Stomach (tissue), 9 donors: Measurements from ENCODE around the gene TLCD3A. TPM values are rescaled to one million over a fixed set of nuclear protein-coding genes. Genes with fewer than 3 reads are reported as not detected.
A peak's percentile ranks its signal among the peaks of the same experiment; 100 is the strongest.
"Not testable (repeated sequence)": the region's sequence is repeated elsewhere in the genome, so short reads cannot be mapped to it uniquely, and the experiment has no call there.

Experiments used
- DNase-seq, 2 donors: peaks; one replicate each; pipeline versions ENCODE4 v3.0.0 to v3.0.0-alpha.2; 2013 to 2019
- H3K27ac ChIP-seq, 5 donors: fragments of 200-600 bp in 4 of 5; sonication (generic) in 4 of 5; one replicate each; pipeline ENCODE4 v1.5.1; 2013 to 2019; ENCODE audit warnings: mild to moderate bottlenecking in 1 of 5, moderate library complexity in 1 of 5
- H3K27me3 ChIP-seq, 3 donors: fragments of 200-600 bp; sonication (generic); one replicate each; pipeline ENCODE4 v1.5.1; 2017 to 2019; ENCODE audit warnings: mixed run types in 1 of 3
- H3K36me3 ChIP-seq, 4 donors: fragments of 200-600 bp; sonication (generic); 1 replicate in 3 of 4; 2 replicates in 1 of 4; pipeline ENCODE4 v1.5.1; 2016 to 2019
- H3K4me1 ChIP-seq, 4 donors: fragments of 200-600 bp; sonication (generic); one replicate each; pipeline ENCODE4 v1.5.1; 2016 to 2019
- H3K4me3 ChIP-seq, 4 donors: fragments of 200-600 bp; sonication (generic) in 3 of 4; one replicate each; pipeline ENCODE4 v1.5.1; 2016 to 2019; ENCODE audit warnings: mild to moderate bottlenecking in 1 of 4
- H3K9me3 ChIP-seq, 4 donors: fragments of 200-600 bp; sonication (generic); one replicate each; pipeline ENCODE4 v1.5.1; 2016 to 2019
- EP300 ChIP-seq: sonication (generic); formaldehyde crosslinking; IDR thresholded peaks from one replicate; pipeline ENCODE4 v1.6.1; 2017; ENCODE audit warnings: antibody characterized with exemption
- POLR2A ChIP-seq, 4 donors: fragments of 450-650 bp; IDR thresholded peaks; one replicate each; pipeline ENCODE4 v1.6.1; 2016; ENCODE audit warnings: antibody characterized with exemption in 4 of 4, control low read depth in 2 of 4, mild to moderate bottlenecking in 1 of 4, moderate library complexity in 1 of 4
- POLR2AphosphoS5 ChIP-seq, 3 donors: sonication (generic); formaldehyde crosslinking; IDR thresholded peaks; one replicate each; pipeline ENCODE4 v1.6.1; 2016; ENCODE audit warnings: antibody characterized with exemption in 3 of 3
- WGBS, 5 donors: extraction: QIAGEN DNeasy Blood & Tissue Kit in 3 of 5; methylation state at CpG; one replicate each; pipeline versions ENCODE4 v1.1.5 to v1.1.7; 2013 to 2018; 5-methylcytosine and 5-hydroxymethylcytosine counted together
- intact Hi-C: fragments of 100-400 bp; cut with DNase I; formaldehyde crosslinking; loops from one replicate; pipeline ENCODE4 v1.15.1; 2023; ENCODE audit warnings: low total_unique reads
- polyA plus RNA-seq, 3 donors: library from polyadenylated mRNA; stranded (reverse); fragments of 200-250 nt; gene quantifications; one replicate each; pipeline ENCODE4 v1.2.3, GENCODE V29; 2013
- total RNA-seq, 5 donors: library from RNA; depleted of rRNA; stranded (reverse); fragments of >200 nt; gene quantifications; one replicate each; pipeline versions ENCODE4 v1.1.0 to v1.2.3, GENCODE V29; 2014 to 2016
- TF ChIP-seq, protein P1 (sequence below), 7 experiments: fragments of 450-650 bp in 4 of 7; fragments of 200-600 bp in 3 of 7; sonication (generic) in 3 of 7; IDR thresholded peaks; one replicate each; pipeline ENCODE4 v1.5.1; 2016 to 2019; ENCODE audit warnings: antibody characterized with exemption in 7 of 7, control low read depth in 2 of 7, mild to moderate bottlenecking in 1 of 7
- donor health status: healthy with polysubstance abuse.
- donor health status: Bipolar disorder and iron deficiency.
- donor health status: healthy.

Gene TLCD3A
- total and polyA plus RNA-seq, 8 donors = 0.58 to 33.2 (median 11.8) TPM

DNA sequence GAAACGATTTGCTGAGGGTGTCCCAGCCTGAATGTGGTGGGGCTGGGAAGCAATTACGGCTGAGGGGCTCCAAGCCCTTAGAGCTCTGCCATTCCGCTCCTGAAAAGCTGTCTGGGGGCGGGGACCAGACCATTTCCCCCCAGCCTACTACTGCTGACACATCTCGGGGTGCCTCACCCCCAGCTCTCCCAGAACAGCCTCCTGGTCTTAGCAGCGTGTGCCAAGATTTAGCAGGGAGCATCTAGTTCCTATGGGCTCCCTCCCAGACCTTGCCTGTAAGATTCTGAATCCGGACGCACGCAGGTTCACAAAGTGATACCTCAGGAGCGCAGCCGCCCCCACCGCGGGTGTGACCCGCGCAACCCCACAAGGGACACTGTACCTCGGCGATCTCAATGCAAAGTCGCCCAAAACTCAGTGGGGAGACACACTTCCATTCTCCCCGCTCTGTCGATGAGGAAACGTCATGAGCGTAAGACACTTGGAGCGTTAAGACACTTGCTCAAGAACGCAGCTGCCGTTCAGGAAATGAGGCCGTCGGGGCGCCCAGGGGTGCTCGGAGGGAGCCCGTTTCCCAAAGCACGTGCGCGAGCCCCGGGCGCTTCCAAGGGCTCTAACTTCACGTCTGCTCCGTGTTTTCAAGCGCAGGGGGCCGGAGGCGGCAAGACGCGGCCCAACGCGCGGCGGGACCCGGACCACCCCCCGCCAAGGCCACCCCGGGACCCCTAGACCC lies 19.0 kb downstream of the TLCD3A start:
- DNase-seq = peak; percentile 37 to 69
- H3K4me3 ChIP-seq = peak overlapping the region; percentile 80 to 99 (median 85)

DNA sequence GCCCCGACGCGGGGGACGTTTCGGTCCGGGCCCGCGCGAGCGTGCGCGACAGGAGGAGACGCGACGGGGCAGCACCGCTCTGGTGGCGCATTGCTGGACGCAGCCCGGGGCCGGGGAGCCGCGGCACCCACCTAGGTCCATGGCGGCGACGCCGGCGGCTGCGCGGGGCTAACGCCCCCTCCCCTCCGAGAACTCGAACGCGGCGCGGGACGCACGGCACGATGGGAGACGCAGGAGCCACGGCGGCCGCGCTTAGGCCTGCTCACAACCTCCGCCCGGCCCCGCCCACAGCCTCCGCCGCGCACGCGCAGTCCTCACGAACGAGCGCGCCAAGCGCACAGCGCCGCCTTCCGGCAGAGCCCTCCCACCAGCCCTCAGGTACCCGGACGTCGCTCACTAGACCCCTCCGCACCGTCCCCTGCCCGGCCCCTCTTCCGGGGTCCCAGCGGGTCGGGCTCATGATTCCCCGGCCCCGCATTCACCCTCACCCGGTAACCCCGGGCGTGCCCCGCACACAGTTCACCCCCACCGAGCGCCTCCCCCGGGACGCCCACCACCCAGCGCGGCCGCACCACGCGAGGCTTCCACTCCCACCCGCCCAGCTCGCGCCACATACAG lies 19.7 kb downstream of the TLCD3A start, which contains the start of gene GEMIN4:
Gene GEMIN4, minus strand, starts transcription at position 263 of the 618 bp plus-strand sequence. Its CDS starts 122 bp downstream, at position 141.
- Histone ChIP-seq H3K9me3 (no peaks in the 10 kb centered on the region), H3K4me3 (peak within 1 kb of the TSS; percentile 80 to 99 (median 85)), H3K27me3 (no peaks in the 10 kb centered on the region), H3K27ac (peak within 1 kb of the TSS; percentile 87 to 94 (median 90)), H3K36me3 (peaks cover 11 to 22% (median 18%) of the 10 kb centered on the region in 4 donors), H3K4me1 (peaks cover 17 to 35% (median 27%) of the 10 kb centered on the region in 4 donors)
- no peak for TF ChIP-seq EP300
- peak; percentile 77 to 92 (median 81) for TF ChIP-seq POLR2AphosphoS5 (IDR thresholded peaks at IDR 0.05)
- TF ChIP-seq, protein P1, sequence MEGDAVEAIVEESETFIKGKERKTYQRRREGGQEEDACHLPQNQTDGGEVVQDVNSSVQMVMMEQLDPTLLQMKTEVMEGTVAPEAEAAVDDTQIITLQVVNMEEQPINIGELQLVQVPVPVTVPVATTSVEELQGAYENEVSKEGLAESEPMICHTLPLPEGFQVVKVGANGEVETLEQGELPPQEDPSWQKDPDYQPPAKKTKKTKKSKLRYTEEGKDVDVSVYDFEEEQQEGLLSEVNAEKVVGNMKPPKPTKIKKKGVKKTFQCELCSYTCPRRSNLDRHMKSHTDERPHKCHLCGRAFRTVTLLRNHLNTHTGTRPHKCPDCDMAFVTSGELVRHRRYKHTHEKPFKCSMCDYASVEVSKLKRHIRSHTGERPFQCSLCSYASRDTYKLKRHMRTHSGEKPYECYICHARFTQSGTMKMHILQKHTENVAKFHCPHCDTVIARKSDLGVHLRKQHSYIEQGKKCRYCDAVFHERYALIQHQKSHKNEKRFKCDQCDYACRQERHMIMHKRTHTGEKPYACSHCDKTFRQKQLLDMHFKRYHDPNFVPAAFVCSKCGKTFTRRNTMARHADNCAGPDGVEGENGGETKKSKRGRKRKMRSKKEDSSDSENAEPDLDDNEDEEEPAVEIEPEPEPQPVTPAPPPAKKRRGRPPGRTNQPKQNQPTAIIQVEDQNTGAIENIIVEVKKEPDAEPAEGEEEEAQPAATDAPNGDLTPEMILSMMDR (IDR thresholded peaks at IDR 0.05) = peak in 6 of 7 experiments; percentile 9 to 95 (median 92)
- intact Hi-C loops = no loop called here
- 0 to 1% (median 0%) methylated on average over 40 to 87 of the region's 87 CpGs for WGBS, 5 donors
- DNase-seq = peak; percentile 95 to 98

More for the DNA sequence above, 19.0 kb downstream of the TLCD3A start:
- peaks cover 18 to 22% (median 20%) of the 10 kb centered on the region in 4 donors for H3K36me3 ChIP-seq
- no peaks in the 10 kb centered on the region for H3K9me3 ChIP-seq
- TF ChIP-seq, protein P1 (IDR thresholded peaks at IDR 0.05) = no peak
- 1 to 2% (median 1%) methylated on average over 22 to 49 of the region's 49 CpGs for WGBS, 5 donors
- no peaks in the 10 kb centered on the region for H3K27me3 ChIP-seq
- H3K4me1 ChIP-seq = peaks cover 17 to 35% (median 27%) of the 10 kb centered on the region in 4 donors
- H3K27ac ChIP-seq = peak overlapping the region; percentile 87 to 94 (median 90)
- intact Hi-C loops = no loop called here

DNA sequence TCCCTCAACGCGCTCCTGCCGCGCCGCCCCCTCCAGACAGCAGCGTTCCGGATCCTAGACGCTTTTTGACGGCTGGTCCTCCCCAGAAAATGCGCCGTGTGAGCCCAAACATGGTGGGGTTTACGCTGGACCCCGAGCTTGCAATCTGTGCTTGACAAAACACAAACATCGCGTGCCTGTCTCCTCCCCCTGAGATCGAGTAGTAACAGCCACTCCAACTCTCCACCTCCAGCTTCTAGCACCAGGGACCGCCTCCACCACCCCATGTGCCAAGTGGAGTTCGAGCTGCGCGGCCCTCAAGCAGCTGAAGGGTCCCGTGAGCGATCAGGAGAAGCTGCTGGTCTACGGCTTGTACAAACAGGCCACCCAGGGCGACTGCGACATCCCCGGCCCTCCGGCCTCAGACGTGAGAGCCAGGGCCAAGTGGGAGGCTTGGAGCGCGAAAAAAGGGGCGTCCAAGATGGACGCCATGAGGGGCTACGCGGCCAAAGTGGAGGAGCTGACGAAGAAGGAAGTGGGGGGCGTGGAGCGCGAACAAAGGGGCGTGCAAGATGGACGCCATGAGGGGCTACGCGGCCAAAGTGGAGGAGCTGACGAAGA lies 20.3 kb downstream of the TLCD3A start:
- intact Hi-C loops = no loop called here
- peak; percentile 76 to 88 for DNase-seq
- H3K36me3 ChIP-seq = peaks cover 5 to 22% (median 18%) of the 10 kb centered on the region in 4 donors
- TF ChIP-seq, protein P1 (IDR thresholded peaks at IDR 0.05) = no peak
- peak in 1 of 3 donors; percentile 32 for TF ChIP-seq POLR2AphosphoS5 (IDR thresholded peaks at IDR 0.05)
- no peak for TF ChIP-seq EP300
- peak in 1 of 4 donors; percentile 31 for TF ChIP-seq POLR2A (IDR thresholded peaks at IDR 0.05)
- no peaks in the 10 kb centered on the region for H3K9me3 ChIP-seq
- no peaks in the 10 kb centered on the region for H3K27me3 ChIP-seq
- peaks cover 17 to 35% (median 27%) of the 10 kb centered on the region in 4 donors for H3K4me1 ChIP-seq
- peak overlapping the region; percentile 80 to 99 (median 85) for H3K4me3 ChIP-seq
- 21 to 31% (median 23%) methylated on average over 37 to 43 of the region's 43 CpGs for WGBS, 5 donors
- H3K27ac ChIP-seq = peak overlapping the region; percentile 87 to 94 (median 90)

DNA sequence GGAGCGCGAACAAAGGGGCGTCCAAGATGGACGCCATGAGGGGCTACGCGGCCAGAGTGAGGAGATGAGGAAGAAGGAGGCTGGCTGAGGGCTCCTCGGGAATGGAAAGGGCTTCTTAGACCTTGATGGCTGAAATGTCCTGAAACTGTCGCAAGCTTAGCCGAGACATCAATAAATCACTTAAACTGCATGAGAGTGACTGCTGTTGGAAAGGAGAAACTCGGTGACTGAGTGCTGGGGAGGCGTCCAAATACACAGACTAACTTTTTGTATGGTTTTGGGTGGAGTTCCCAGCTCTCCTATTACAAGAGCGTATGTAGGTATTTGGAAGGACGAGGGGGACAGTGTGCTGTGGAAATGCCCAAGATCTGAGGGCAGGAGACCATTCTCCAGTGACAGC lies 21.0 kb downstream of the TLCD3A start:
- intact Hi-C loops = no loop called here
- Histone ChIP-seq H3K4me1 (peaks cover 17 to 35% (median 27%) of the 10 kb centered on the region in 4 donors), H3K9me3 (no peaks in the 10 kb centered on the region), H3K27ac (peak overlapping the region in 1 of 5 donors; percentile 21), H3K36me3 (peaks cover 0 to 22% (median 19%) of the 10 kb centered on the region in 4 donors), H3K4me3 (no peak overlapping the region), H3K27me3 (no peaks in the 10 kb centered on the region)
- no peak for DNase-seq
- 77 to 83% (median 81%) methylated on average over 13 of the region's 13 CpGs for WGBS, 5 donors
- TF ChIP-seq, protein P1 (IDR thresholded peaks at IDR 0.05) = no peak
- no peak for TF ChIP-seq POLR2AphosphoS5 (IDR thresholded peaks at IDR 0.05)
- no peak for TF ChIP-seq POLR2A (IDR thresholded peaks at IDR 0.05)
- TF ChIP-seq EP300 = no peak

DNA sequence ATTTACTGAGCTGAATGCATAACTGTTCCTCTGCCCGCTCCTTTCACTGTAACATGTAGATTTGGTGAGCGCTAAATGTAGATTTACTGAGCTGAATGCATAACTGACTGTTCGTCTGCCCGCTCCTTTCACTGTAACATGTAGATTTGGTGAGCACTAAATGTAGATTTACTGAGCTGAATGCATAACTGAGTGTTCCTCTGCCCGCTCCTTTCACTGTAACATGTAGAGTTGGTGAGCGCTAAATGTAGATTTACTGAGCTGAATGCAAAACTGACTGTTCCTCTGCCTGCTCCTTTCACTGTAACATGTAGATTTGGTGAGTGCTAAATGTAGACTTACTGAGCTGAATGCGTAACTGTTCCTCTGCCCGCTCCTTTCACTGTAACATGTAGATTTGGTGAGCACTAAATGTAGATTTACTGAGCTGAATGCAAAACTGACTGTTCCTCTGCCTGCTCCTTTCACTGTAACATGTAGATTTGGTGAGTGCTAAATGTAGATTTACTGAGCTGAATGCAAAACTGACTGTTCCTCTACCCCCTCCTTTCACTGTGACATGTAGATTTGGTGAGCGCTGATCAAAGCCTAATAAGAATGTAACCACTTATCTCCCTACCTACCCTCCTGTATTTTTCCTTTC lies 23.0 kb downstream of the TLCD3A start:
- WGBS, 5 donors = 89 to 96% (median 91%) methylated on average over 9 of the region's 9 CpGs
- intact Hi-C loops, H3K27me3 ChIP-seq, H3K9me3 ChIP-seq, DNase-seq, H3K4me3 ChIP-seq: not testable (repeated sequence)
- Histone ChIP-seq H3K27ac (peak overlapping the region in 3 of 5 donors; percentile 32 to 64 (median 39)), H3K4me1 (peaks cover 13 to 30% (median 19%) of the 10 kb centered on the region in 4 donors), H3K36me3 (peaks cover 9 to 42% (median 38%) of the 10 kb centered on the region in 4 donors)

DNA sequence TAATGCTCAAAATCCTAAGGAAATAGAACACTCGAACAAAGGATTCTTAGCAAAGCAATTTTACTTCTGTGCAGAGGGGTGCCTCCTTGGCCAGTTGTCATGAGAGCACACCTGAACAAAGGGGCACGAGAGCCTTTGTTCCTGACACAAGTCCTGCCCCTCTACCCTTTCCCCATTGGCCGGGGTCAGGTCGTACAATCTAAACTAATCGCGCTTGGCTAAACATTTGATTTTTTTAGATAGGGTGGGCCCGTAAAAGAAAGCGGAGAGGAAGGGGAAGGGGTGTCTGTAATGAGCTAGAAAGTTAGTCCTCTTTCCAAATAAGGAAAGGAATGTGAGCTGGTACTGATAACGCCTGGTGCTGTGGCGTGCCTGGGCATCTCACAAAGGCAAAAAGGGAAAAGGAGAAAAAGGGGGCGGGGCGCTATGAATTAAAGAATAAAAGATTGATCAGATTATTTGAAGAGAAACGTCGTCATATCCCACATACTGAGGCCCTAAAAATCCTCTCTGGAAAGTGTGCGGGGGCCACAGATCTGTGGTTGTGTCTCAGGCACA lies 23.7 kb downstream of the TLCD3A start:
- H3K27me3 ChIP-seq, H3K9me3 ChIP-seq, intact Hi-C loops, DNase-seq, H3K4me3 ChIP-seq: not testable (repeated sequence)
- peaks cover 7 to 24% (median 12%) of the 10 kb centered on the region in 4 donors for H3K4me1 ChIP-seq
- peak overlapping the region in 3 of 5 donors; percentile 32 to 64 (median 39) for H3K27ac ChIP-seq
- WGBS, 5 donors = 30 to 43% (median 36%) methylated on average over 15 of the region's 15 CpGs
- peaks cover 9 to 48% (median 45%) of the 10 kb centered on the region in 4 donors for H3K36me3 ChIP-seq
